MM.1S (cell line): ENCODE measurements around the gene ZNF628.

ENCODE experiments used
- DNase-seq: peaks from one replicate; pipeline ENCODE4 v3.0.0-alpha.2; 2015
- H2AFZ ChIP-seq: fragments of 300-600 bp; sonication (generic); 2 replicates; pipeline ENCODE4 v1.6.0; 2016; ENCODE audit warnings: antibody characterized with exemption, low read length
- H3F3A ChIP-seq: fragments of 300-600 bp; sonication (generic); 2 replicates; pipeline ENCODE4 v1.6.1; 2016; ENCODE audit warnings: mild to moderate bottlenecking, antibody characterized with exemption, low read length, moderate library complexity, mixed read lengths; ENCODE audit not compliant: insufficient read depth
- H3K27ac ChIP-seq: fragments of 300-600 bp; sonication (generic); 2 replicates; pipeline ENCODE4 v1.5.1; 2016; ENCODE audit warnings: mild to moderate bottlenecking, low read length
- H3K27me3 ChIP-seq: fragments of 300-600 bp; sonication (generic); replicated peaks from 2 replicates; pipeline ENCODE4 v1.6.0; 2016; ENCODE audit warnings: low read length; ENCODE audit not compliant: insufficient read depth
- H3K36me3 ChIP-seq: fragments of 300-600 bp; sonication (generic); replicated peaks from 2 replicates; pipeline ENCODE4 v1.6.1; 2016; ENCODE audit warnings: mild to moderate bottlenecking, low read length, mixed read lengths; ENCODE audit not compliant: insufficient read depth
- H3K4me1 ChIP-seq: fragments of 300-600 bp; sonication (generic); 2 replicates; pipeline ENCODE4 v1.6.1; 2016; ENCODE audit warnings: low read length, mixed read lengths
- H3K4me2 ChIP-seq: fragments of 300-600 bp; sonication (generic); 2 replicates; pipeline ENCODE4 v1.6.0; 2016; ENCODE audit warnings: low read depth, low read length
- H3K4me3 ChIP-seq: fragments of 300-600 bp; sonication (generic); 2 replicates; pipeline ENCODE4 v1.5.1; 2016; ENCODE audit warnings: low read length, mixed read lengths
- H3K79me2 ChIP-seq: fragments of 300-600 bp; sonication (generic); 2 replicates; pipeline ENCODE4 v1.6.1; 2016; ENCODE audit warnings: mixed run types, low read length, mixed read lengths
- H3K9ac ChIP-seq: fragments of 300-600 bp; sonication (generic); 2 replicates; pipeline ENCODE4 v1.6.1; 2016; ENCODE audit warnings: low read length, mixed read lengths
- H3K9me2 ChIP-seq: fragments of 300-600 bp; sonication (generic); replicated peaks from 2 replicates; pipeline ENCODE4 v1.6.1; 2016; ENCODE audit warnings: mild to moderate bottlenecking, low read length, mixed read lengths; ENCODE audit not compliant: insufficient read depth
- H3K9me3 ChIP-seq: fragments of 300-600 bp; sonication (generic); replicated peaks from 2 replicates; pipeline ENCODE4 v1.6.1; 2016; ENCODE audit warnings: mild to moderate bottlenecking, low read length, mixed read lengths; ENCODE audit not compliant: insufficient read depth
- H4K20me1 ChIP-seq: fragments of 300-600 bp; sonication (generic); 2 replicates; pipeline ENCODE4 v1.6.1; 2016; ENCODE audit warnings: mild to moderate bottlenecking, low read length, moderate library complexity, mixed read lengths; ENCODE audit not compliant: insufficient read depth
- EZH2 ChIP-seq: fragments of 300-600 bp; sonication (generic); optimal IDR thresholded peaks from 2 replicates; pipeline ENCODE3; 2017; ENCODE audit warnings: low read depth, mild to moderate bottlenecking, antibody characterized with exemption, low read length, mixed read lengths
- EZH2phosphoT487 ChIP-seq: fragments of 300-600 bp; sonication (generic); IDR thresholded peaks from 2 replicates; pipeline ENCODE4 v1.6.1; 2018; ENCODE audit warnings: antibody characterized with exemption, low read length
- TF ChIP-seq, protein P1 (sequence below): fragments of 300-600 bp; sonication (generic); IDR thresholded peaks from 2 replicates; pipeline ENCODE4 v1.5.1; 2016; ENCODE audit warnings: antibody characterized with exemption, low read length, mixed read lengths

ZNF628 gene

DNA sequence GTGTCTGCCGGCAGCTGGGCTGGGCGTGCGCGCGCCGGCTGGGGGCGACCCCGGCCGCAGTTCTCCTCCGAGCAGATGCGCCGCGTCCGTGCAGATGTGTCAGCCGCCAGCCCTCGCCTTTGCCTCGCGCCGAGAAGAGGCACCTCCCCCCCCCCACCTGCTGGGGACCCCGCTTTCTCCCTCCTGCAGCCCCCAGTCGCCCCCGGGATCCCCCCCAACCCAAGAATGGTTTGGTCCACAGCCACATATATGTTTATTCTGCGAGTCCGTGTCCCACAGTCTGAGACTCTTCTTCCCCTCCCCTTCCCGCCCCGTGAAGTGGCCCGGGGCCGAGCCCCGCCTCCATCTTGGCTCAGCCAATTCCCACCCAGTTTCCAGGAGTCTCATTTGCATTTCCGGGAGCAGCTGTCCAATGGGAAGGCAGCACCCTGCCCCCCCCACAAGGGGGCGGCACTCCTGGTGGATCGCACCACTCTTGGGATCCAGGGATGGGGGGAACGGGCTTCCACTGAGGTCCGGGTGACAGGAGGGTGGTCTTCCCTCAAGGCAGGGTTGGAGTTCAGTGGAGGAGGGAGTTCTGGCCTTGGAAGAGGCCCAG lies 23.6 kb upstream of the ZNF628 start:
- no peaks in the 10 kb centered on the region for H3K79me2 ChIP-seq
- no peaks in the 10 kb centered on the region for H3K4me1 ChIP-seq
- H3K27me3 ChIP-seq = peaks cover 23% of the 10 kb centered on the region
- no peak overlapping the region for H3K4me2 ChIP-seq
- no peak overlapping the region for H3K27ac ChIP-seq
- H3F3A ChIP-seq = no peaks in the 10 kb centered on the region
- no peak overlapping the region for H2AFZ ChIP-seq
- H3K9me3 ChIP-seq = no peaks in the 10 kb centered on the region
- no peaks in the 10 kb centered on the region for H3K36me3 ChIP-seq
- H4K20me1 ChIP-seq = no peaks in the 10 kb centered on the region
- no peak overlapping the region for H3K4me3 ChIP-seq
- H3K9me2 ChIP-seq = no peaks in the 10 kb centered on the region
- no peak for DNase-seq
- TF ChIP-seq EZH2phosphoT487 (no peak), EZH2 (no peak)
- TF ChIP-seq, protein P1, sequence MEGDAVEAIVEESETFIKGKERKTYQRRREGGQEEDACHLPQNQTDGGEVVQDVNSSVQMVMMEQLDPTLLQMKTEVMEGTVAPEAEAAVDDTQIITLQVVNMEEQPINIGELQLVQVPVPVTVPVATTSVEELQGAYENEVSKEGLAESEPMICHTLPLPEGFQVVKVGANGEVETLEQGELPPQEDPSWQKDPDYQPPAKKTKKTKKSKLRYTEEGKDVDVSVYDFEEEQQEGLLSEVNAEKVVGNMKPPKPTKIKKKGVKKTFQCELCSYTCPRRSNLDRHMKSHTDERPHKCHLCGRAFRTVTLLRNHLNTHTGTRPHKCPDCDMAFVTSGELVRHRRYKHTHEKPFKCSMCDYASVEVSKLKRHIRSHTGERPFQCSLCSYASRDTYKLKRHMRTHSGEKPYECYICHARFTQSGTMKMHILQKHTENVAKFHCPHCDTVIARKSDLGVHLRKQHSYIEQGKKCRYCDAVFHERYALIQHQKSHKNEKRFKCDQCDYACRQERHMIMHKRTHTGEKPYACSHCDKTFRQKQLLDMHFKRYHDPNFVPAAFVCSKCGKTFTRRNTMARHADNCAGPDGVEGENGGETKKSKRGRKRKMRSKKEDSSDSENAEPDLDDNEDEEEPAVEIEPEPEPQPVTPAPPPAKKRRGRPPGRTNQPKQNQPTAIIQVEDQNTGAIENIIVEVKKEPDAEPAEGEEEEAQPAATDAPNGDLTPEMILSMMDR = no peak
- no peak overlapping the region for H3K9ac ChIP-seq

DNA sequence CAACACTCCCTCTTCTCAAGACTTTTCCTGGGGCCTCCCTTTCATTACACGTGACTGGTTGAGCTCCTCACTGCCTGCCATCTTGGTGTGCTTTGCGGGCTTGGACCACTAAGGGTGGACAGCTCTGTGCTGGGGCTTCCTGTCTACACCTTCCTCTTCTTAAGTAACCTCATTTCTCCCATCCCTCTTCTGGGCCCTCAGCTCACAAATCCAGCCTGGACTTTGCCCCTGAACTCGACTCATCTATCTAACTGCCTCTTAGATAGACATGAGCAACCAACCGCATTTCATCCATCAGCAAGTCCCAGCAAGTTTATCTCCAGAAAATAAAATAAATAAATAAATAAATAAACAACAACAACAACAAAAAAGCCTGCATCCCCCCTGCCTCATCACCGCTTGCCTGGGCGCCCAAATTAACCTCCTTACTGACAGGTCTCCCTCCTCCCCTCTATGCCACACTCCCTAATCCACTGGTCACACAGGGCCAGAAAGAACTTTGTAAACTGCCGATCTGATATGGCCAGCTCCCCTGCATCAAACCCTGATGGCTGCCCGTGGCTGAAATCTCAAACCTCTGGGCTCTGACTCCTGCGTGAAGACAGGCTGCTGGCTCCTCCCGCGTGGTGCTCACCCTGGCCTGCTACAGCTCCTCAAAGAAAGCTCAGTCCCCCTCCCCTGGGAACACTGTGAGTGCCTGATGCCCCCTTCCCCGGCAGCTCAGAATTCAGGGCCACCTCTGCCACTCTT lies 22.7 kb upstream of the ZNF628 start:
- Histone ChIP-seq H3K36me3 (no peaks in the 10 kb centered on the region), H4K20me1 (no peaks in the 10 kb centered on the region), H3K4me2 (no peak overlapping the region), H3K4me1 (no peaks in the 10 kb centered on the region), H3K9me2 (no peaks in the 10 kb centered on the region), H3K9me3 (no peaks in the 10 kb centered on the region), H3K9ac (no peak overlapping the region), H3K27ac (no peak overlapping the region), H3K27me3 (peaks cover 23% of the 10 kb centered on the region), H3K79me2 (no peaks in the 10 kb centered on the region), H3F3A (no peaks in the 10 kb centered on the region), H3K4me3 (no peak overlapping the region), H2AFZ (no peak overlapping the region)
- DNase-seq = no peak
- TF ChIP-seq, protein P1 = no peak
- TF ChIP-seq EZH2phosphoT487 (no peak), EZH2 (no peak)

DNA sequence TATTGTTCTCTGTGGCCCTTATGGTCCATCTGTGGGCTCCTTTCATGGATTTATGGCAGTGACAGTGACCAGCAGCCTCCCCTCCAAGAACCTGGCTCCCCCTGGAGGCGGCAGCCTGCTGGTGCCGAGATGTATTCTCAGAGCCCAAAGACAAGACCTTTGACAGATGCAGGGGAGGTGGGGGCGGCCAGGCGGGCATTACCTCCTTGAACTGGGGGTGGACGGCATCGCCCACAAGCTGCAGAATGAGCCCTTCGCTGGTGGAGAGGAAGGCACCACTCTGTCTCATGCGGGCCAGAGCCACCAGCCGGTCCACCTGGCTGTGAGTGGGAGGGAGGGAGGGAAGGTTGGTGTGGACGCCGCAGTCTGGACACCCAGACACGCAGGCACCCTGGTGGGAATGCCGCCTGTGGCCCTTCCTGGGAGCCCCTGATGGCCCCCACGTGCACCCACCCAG lies 21.6 kb upstream of the ZNF628 start:
- no peak for DNase-seq
- no peaks in the 10 kb centered on the region for H4K20me1 ChIP-seq
- H3K4me3 ChIP-seq = no peak overlapping the region
- no peak overlapping the region for H3K4me2 ChIP-seq
- no peak overlapping the region for H3K9ac ChIP-seq
- no peaks in the 10 kb centered on the region for H3K79me2 ChIP-seq
- no peaks in the 10 kb centered on the region for H3F3A ChIP-seq
- no peaks in the 10 kb centered on the region for H3K36me3 ChIP-seq
- H3K27me3 ChIP-seq = peaks cover 17% of the 10 kb centered on the region
- H3K27ac ChIP-seq = no peak overlapping the region
- H3K9me2 ChIP-seq = no peaks in the 10 kb centered on the region
- no peaks in the 10 kb centered on the region for H3K9me3 ChIP-seq
- H2AFZ ChIP-seq = no peak overlapping the region
- no peaks in the 10 kb centered on the region for H3K4me1 ChIP-seq
- TF ChIP-seq, protein P1 = peak; percentile 67
- TF ChIP-seq EZH2 = no peak
